ENCODE data around the gene INSYN2B.

- TF ChIP-seq POLR2A (IDR thresholded peaks at IDR 0.05; ENCODE audit: control extremely low read depth in 1 of 2, low read depth in 2 of 2, low read length in 2 of 2) = no peak
- TF ChIP-seq, protein P1, sequence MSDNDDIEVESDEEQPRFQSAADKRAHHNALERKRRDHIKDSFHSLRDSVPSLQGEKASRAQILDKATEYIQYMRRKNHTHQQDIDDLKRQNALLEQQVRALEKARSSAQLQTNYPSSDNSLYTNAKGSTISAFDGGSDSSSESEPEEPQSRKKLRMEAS (IDR thresholded peaks at IDR 0.05) = no peak
- no peak for TF ChIP-seq ATF2 (IDR thresholded peaks at IDR 0.05; ENCODE audit: low read length)
- TF ChIP-seq, protein P2, sequence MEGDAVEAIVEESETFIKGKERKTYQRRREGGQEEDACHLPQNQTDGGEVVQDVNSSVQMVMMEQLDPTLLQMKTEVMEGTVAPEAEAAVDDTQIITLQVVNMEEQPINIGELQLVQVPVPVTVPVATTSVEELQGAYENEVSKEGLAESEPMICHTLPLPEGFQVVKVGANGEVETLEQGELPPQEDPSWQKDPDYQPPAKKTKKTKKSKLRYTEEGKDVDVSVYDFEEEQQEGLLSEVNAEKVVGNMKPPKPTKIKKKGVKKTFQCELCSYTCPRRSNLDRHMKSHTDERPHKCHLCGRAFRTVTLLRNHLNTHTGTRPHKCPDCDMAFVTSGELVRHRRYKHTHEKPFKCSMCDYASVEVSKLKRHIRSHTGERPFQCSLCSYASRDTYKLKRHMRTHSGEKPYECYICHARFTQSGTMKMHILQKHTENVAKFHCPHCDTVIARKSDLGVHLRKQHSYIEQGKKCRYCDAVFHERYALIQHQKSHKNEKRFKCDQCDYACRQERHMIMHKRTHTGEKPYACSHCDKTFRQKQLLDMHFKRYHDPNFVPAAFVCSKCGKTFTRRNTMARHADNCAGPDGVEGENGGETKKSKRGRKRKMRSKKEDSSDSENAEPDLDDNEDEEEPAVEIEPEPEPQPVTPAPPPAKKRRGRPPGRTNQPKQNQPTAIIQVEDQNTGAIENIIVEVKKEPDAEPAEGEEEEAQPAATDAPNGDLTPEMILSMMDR (IDR thresholded peaks at IDR 0.05; ENCODE audit: control extremely low read depth in 1 of 3, insufficient read depth in 1 of 3, low read depth in 1 of 3, low read length in 3 of 3) = no peak
- TF ChIP-seq EGR1 (IDR thresholded peaks at IDR 0.05; ENCODE audit: borderline replicate concordance, low read depth, low read length) = no peak
- no peak for TF ChIP-seq ZNF274 (IDR thresholded peaks at IDR 0.05; ENCODE audit: borderline replicate concordance, extremely low read depth, low read length)
- TF ChIP-seq EZH2 (IDR thresholded peaks at IDR 0.05; ENCODE audit: low read depth, low read length, severe bottlenecking) = no peak
- TF ChIP-seq SIX5 (IDR thresholded peaks at IDR 0.05; ENCODE audit: low read depth, low read length) = no peak
- TF ChIP-seq POLR2AphosphoS5 (IDR thresholded peaks at IDR 0.05; ENCODE audit: low read depth, low read length) = no peak
- no peak for TF ChIP-seq RAD21 (IDR thresholded peaks at IDR 0.05 in 1 of 2, conservative IDR thresholded peaks at IDR 0.05 in 1 of 2; ENCODE audit: low read depth in 2 of 2, low read length in 2 of 2)
- no peak for TF ChIP-seq SP2 (IDR thresholded peaks at IDR 0.05; ENCODE audit: low read length)
Measured at GRCh38 chr5:169946743-169947295, 33.5 kb downstream of the INSYN2B start.
